ENCODE measurements around the gene FSTL4.

FSTL4 gene

DNA sequence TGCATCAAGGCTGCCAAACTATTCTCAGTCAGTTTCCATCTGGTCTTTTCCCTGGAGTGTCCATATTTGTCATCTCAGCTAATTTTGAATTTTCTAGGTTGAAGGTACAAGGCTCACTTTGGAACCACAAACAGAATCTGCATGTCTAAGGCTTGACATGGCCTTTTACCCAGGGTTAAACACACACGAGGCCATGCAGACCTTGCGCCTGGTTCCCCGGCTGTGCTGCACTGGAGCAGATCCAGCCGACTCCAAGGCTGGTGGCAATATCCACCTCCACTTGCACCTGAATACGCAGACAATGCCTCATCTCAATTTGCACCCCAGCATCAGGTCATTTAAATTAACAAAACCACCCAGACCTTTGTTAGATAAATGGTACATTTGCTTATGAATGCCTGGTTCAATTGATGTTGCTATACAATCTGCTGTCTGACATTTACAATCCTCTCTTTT, 284.4 kb downstream of the FSTL4 start:
- TF ChIP-seq ZC3H10 (CRISPR knock-in tag; IDR thresholded peaks at IDR 0.05) (no peak), ZNF565 (CRISPR knock-in tag; conservative IDR thresholded peaks at IDR 0.05; ENCODE audit: low read depth) (no peak), BACH2 (CRISPR knock-in tag; IDR thresholded peaks at IDR 0.05; ENCODE audit: borderline replicate concordance) (no peak), ZNF70 (CRISPR knock-in tag; IDR thresholded peaks at IDR 0.05) (no peak), ZFP3 (CRISPR knock-in tag; IDR thresholded peaks at IDR 0.05) (no peak), ARNTL (CRISPR knock-in tag; IDR thresholded peaks at IDR 0.05; ENCODE audit: borderline replicate concordance, low read depth) (no peak), CREB5 (CRISPR knock-in tag; IDR thresholded peaks at IDR 0.05; ENCODE audit: low read depth) (no peak), PPARA (CRISPR knock-in tag; IDR thresholded peaks at IDR 0.05; ENCODE audit: borderline replicate concordance) (no peak), CSRNP3 (CRISPR knock-in tag; IDR thresholded peaks at IDR 0.05) (no peak), ZNF8 (CRISPR knock-in tag; IDR thresholded peaks at IDR 0.05) (no peak), ZFP30 (CRISPR knock-in tag; IDR thresholded peaks at IDR 0.05) (no peak), OSR1 (CRISPR knock-in tag; IDR thresholded peaks at IDR 0.05) (no peak), PATZ1 (CRISPR knock-in tag; IDR thresholded peaks at IDR 0.05; ENCODE audit: borderline replicate concordance) (no peak), ISL1 (CRISPR knock-in tag; IDR thresholded peaks at IDR 0.05) (no peak), TOX (CRISPR knock-in tag; IDR thresholded peaks at IDR 0.05; ENCODE audit: borderline replicate concordance) (no peak), RARB (CRISPR knock-in tag; IDR thresholded peaks at IDR 0.05) (no peak), ESRRG (CRISPR knock-in tag; IDR thresholded peaks at IDR 0.05) (no peak)
- TF ChIP-seq, protein P1, sequence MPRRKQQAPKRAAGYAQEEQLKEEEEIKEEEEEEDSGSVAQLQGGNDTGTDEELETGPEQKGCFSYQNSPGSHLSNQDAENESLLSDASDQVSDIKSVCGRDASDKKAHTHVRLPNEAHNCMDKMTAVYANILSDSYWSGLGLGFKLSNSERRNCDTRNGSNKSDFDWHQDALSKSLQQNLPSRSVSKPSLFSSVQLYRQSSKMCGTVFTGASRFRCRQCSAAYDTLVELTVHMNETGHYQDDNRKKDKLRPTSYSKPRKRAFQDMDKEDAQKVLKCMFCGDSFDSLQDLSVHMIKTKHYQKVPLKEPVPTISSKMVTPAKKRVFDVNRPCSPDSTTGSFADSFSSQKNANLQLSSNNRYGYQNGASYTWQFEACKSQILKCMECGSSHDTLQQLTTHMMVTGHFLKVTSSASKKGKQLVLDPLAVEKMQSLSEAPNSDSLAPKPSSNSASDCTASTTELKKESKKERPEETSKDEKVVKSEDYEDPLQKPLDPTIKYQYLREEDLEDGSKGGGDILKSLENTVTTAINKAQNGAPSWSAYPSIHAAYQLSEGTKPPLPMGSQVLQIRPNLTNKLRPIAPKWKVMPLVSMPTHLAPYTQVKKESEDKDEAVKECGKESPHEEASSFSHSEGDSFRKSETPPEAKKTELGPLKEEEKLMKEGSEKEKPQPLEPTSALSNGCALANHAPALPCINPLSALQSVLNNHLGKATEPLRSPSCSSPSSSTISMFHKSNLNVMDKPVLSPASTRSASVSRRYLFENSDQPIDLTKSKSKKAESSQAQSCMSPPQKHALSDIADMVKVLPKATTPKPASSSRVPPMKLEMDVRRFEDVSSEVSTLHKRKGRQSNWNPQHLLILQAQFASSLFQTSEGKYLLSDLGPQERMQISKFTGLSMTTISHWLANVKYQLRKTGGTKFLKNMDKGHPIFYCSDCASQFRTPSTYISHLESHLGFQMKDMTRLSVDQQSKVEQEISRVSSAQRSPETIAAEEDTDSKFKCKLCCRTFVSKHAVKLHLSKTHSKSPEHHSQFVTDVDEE (CRISPR knock-in tag; IDR thresholded peaks at IDR 0.05), result no peak
- ATAC-seq, result no peak

GRCh38 chr5:133326361-133326760, 286.0 kb downstream of the FSTL4 start:
- no peak for ATAC-seq
- TF ChIP-seq PPARA (CRISPR knock-in tag; IDR thresholded peaks at IDR 0.05; ENCODE audit: borderline replicate concordance), result no peak
- no peak for TF ChIP-seq ISL1 (CRISPR knock-in tag; IDR thresholded peaks at IDR 0.05)
- no peak for TF ChIP-seq ZFP3 (CRISPR knock-in tag; IDR thresholded peaks at IDR 0.05)
- TF ChIP-seq POU6F1 (CRISPR knock-in tag; IDR thresholded peaks at IDR 0.05; ENCODE audit: borderline replicate concordance, low read depth), result no peak
- no peak for TF ChIP-seq ZNF565 (CRISPR knock-in tag; conservative IDR thresholded peaks at IDR 0.05; ENCODE audit: low read depth)
- no peak for TF ChIP-seq GLIS3 (CRISPR knock-in tag; IDR thresholded peaks at IDR 0.05)
- TF ChIP-seq OSR1 (CRISPR knock-in tag; IDR thresholded peaks at IDR 0.05), result no peak
- no peak for TF ChIP-seq ZC3H10 (CRISPR knock-in tag; IDR thresholded peaks at IDR 0.05)
- no peak for TF ChIP-seq TOX (CRISPR knock-in tag; IDR thresholded peaks at IDR 0.05; ENCODE audit: borderline replicate concordance)
- TF ChIP-seq TCF4 (CRISPR knock-in tag; IDR thresholded peaks at IDR 0.05; ENCODE audit: borderline replicate concordance), result no peak
- no peak for TF ChIP-seq ZNF70 (CRISPR knock-in tag; IDR thresholded peaks at IDR 0.05)
- TF ChIP-seq RARB (CRISPR knock-in tag; IDR thresholded peaks at IDR 0.05), result no peak
- TF ChIP-seq ARNTL (CRISPR knock-in tag; IDR thresholded peaks at IDR 0.05; ENCODE audit: borderline replicate concordance, low read depth), result no peak
- no peak for TF ChIP-seq PATZ1 (CRISPR knock-in tag; IDR thresholded peaks at IDR 0.05; ENCODE audit: borderline replicate concordance)
- no peak for TF ChIP-seq SNAI2 (CRISPR knock-in tag; IDR thresholded peaks at IDR 0.05)
- TF ChIP-seq ESRRG (CRISPR knock-in tag; IDR thresholded peaks at IDR 0.05), result no peak
- TF ChIP-seq, protein P1 (CRISPR knock-in tag; IDR thresholded peaks at IDR 0.05), result no peak
